Hepatocyte (in vitro differentiated cells): ENCODE data around the gene ADD2.

Source experiments
- CTCF ChIP-seq: fragments of 200-600 bp; sonication (generic); IDR thresholded peaks from 2 replicates; pipeline ENCODE4 v1.5.1; 2016; ENCODE audit warnings: antibody characterized with exemption, mild to moderate bottlenecking; ENCODE audit not compliant: poor library complexity
- EZH2 ChIP-seq: fragments of 200-600 bp; sonication (generic); IDR thresholded peaks from 2 replicates; pipeline ENCODE4 v1.6.1; 2016; ENCODE audit warnings: antibody characterized with exemption, mild to moderate bottlenecking, borderline replicate concordance
- EZH2phosphoT487 ChIP-seq: fragments of 200-600 bp; sonication (generic); IDR thresholded peaks from one replicate; pipeline ENCODE4 v1.6.1; 2018; ENCODE audit warnings: antibody characterized with exemption, mild to moderate bottlenecking, low read depth, moderate library complexity; ENCODE audit not compliant: unreplicated experiment, severe bottlenecking

DNA sequence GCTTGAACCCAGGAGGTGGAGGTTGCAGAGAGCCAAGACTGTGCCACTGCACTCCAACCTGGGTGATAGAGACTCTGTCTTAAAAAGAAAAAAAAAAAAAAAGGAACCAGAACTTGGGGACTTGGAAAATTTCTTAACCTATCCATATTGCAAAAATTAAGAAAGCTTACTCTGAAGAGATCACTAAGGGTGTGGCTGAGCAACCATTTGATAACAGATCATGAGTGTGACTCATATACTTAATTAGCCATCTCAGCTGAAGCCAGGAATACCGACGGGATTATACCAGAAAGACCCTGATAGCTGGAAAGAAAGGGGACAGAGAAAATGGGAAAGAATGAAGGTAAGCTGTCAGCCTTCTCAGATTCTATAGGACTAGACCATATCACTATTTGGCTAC lies 7.1 kb upstream of the ADD2 start:
- TF ChIP-seq CTCF (no peak), EZH2 (no peak), EZH2phosphoT487 (no peak)
